GM12878 (cell line): ENCODE data around the gene SELENOV. TPM values are rescaled to one million over a fixed set of nuclear protein-coding genes. Genes with fewer than 3 reads are reported as not detected.

ENCODE experiments used
- ATAC-seq: fragments of 200-7000 bp; cut with Tn5 transposase; 3 replicates; pipeline ENCODE4 v1.9.1; 2020; ENCODE audit warnings: mild to moderate bottlenecking, moderate library complexity
- BruUV-seq: library from RNA; stranded (reverse); fragments of 400-500 nt; replicated peaks from 2 replicates; lab custom pipeline; 2021; lab: Mats Ljungman, UMichigan
- CTCF ChIA-PET: fragments of 300-600 bp; sonication (Branson Sonifier 250); formaldehyde crosslinking; extraction: SDS; loops from one replicate; lab custom pipeline; 2021; ENCODE audit warnings: inconsistent platforms; lab: Yijun Ruan, JAX
- POLR2A ChIA-PET: fragments of 350-600 bp; formaldehyde crosslinking; extraction: SDS; loops from one replicate; lab custom pipeline; 2021; ENCODE audit warnings: inconsistent platforms; lab: Charles Lee
- RAD21 ChIA-PET: fragments of 300-600 bp; sonication (Branson Sonifier 250); formaldehyde crosslinking; loops from one replicate; lab custom pipeline; 2023; ENCODE audit warnings: antibody characterized with exemption; ENCODE audit not compliant: unreplicated experiment; lab: Charles Lee
- SMC1A ChIA-PET: fragments of 300-600 bp; sonication (Branson Sonifier 250); formaldehyde crosslinking; loops from one replicate; lab custom pipeline; 2023; ENCODE audit not compliant: unreplicated experiment, uncharacterized antibody; lab: Charles Lee
- DNase-seq: peaks from one replicate; pipeline ENCODE4 v3.0.0-alpha.2; 2011; ENCODE audit warnings: low read depth, low spot score
- FAIRE-seq: peaks from 3 replicates; lab custom pipeline; 2011; peaks lifted over from hg19 to GRCh38; lab: Jason Lieb, UNC
- H2AFZ ChIP-seq: 2 replicates; pipeline ENCODE4 v1.6.0; 2011; ENCODE audit warnings: low read depth, low read length, control low read depth; ENCODE audit not compliant: control insufficient read depth
- H3K27ac ChIP-seq: 2 replicates; pipeline ENCODE4 v1.5.1; 2011; ENCODE audit warnings: control low read depth; ENCODE audit not compliant: control insufficient read depth, insufficient read depth
- H3K27me3 ChIP-seq, 2 experiments: replicated peaks in 1 of 2; 2 replicates each; pipeline versions ENCODE4 v1.6.0 to v1.6.1; 2011; ENCODE audit warnings: low read length in 1 of 2; ENCODE audit not compliant: control insufficient read depth in 2 of 2, insufficient read depth in 2 of 2
- H3K36me3 ChIP-seq, 2 experiments: 2 replicates each; pipeline ENCODE4 v1.5.1; 2011; ENCODE audit warnings: low read length in 1 of 2; ENCODE audit not compliant: control insufficient read depth in 2 of 2, insufficient read depth in 2 of 2
- H3K4me1 ChIP-seq: 2 replicates; pipeline ENCODE4 v1.6.1; 2011; ENCODE audit warnings: mild to moderate bottlenecking, low read length, moderate library complexity, mixed read lengths; ENCODE audit not compliant: control insufficient read depth, insufficient read depth
- H3K4me2 ChIP-seq: 2 replicates; pipeline ENCODE4 v1.6.0; 2011; ENCODE audit warnings: control low read depth; ENCODE audit not compliant: control insufficient read depth, insufficient read depth
- H3K4me3 ChIP-seq: fragments of 200-600 bp; sonication (generic); 2 replicates; pipeline ENCODE4 v1.5.1; 2016
- H3K79me2 ChIP-seq: 2 replicates; pipeline ENCODE4 v1.6.0; 2011; ENCODE audit warnings: low read length; ENCODE audit not compliant: control insufficient read depth, insufficient read depth
- H3K9ac ChIP-seq: 2 replicates; pipeline ENCODE4 v1.8.0; 2011; ENCODE audit warnings: low read length, control low read depth, mixed read lengths; ENCODE audit not compliant: control insufficient read depth, insufficient read depth
- H3K9me3 ChIP-seq: replicated peaks from 3 replicates; pipeline ENCODE4 v1.5.1; 2011; ENCODE audit warnings: mild to moderate bottlenecking, low read length; ENCODE audit not compliant: control insufficient read depth, insufficient read depth
- H4K20me1 ChIP-seq: 2 replicates; pipeline ENCODE4 v1.6.0; 2011; ENCODE audit not compliant: control insufficient read depth, insufficient read depth
- CHD1 ChIP-seq: IDR thresholded peaks from 2 replicates; pipeline ENCODE4 v1.6.1; 2012; ENCODE audit warnings: low read depth, low read length, improper control_type of control experiment
- MEF2A ChIP-seq: IDR thresholded peaks from 2 replicates; pipeline ENCODE4 v1.6.1; 2011; ENCODE audit warnings: low read depth, mild to moderate bottlenecking, low read length, moderate library complexity; ENCODE audit not compliant: insufficient read depth
- MLLT1 ChIP-seq: fragments of 450-650 bp; IDR thresholded peaks from 2 replicates; pipeline ENCODE4 v1.6.1; 2016; ENCODE audit warnings: mild to moderate bottlenecking
- REST ChIP-seq: IDR thresholded peaks from 2 replicates; pipeline ENCODE4 v1.6.1; 2012; ENCODE audit warnings: mild to moderate bottlenecking, low read depth, low read length
- WGBS: methylation state at CpG from one replicate; pipeline ENCODE4 v1.1.6; 2016; ENCODE audit warnings: low lambda C conversion rate; ENCODE audit not compliant: insufficient replicate concordance, insufficient coverage; ENCODE audit errors: missing lambda C conversion rate; 5-methylcytosine and 5-hydroxymethylcytosine counted together
- in situ Hi-C: fragments of 300-500 bp; cut with MboI; formaldehyde crosslinking; loops from 9 replicates; pipeline ENCODE4 v1.14.3; 2018; ENCODE audit warnings: mixed read lengths
- intact Hi-C: fragments of 100-400 bp; cut with micrococcal nuclease; formaldehyde crosslinking; loops from one replicate; pipeline ENCODE4 v1.14.2; 2022; ENCODE audit not compliant: unreplicated experiment
- polyA plus RNA-seq, 11 experiments: library from polyadenylated mRNA; depleted of rRNA in 4 of 11; unstranded in 6 of 11; stranded (reverse) in 5 of 11; fragments of >200 nt; fragmentation: Nextera tagmentation in 4 of 11; fragmentation: Illumina TruSeq in 1 of 11; extraction: Ambion mirVana in 4 of 11; extraction: Trizol in 1 of 11; gene quantifications; 1 replicate in 1 of 11; 2 replicates in 10 of 11; pipeline versions ENCODE4 v1.2.1 to v1.2.3, GENCODE V29; 2011 to 2016; ENCODE audit warnings: inconsistent platforms in 2 of 11, missing spikeins in 2 of 11, low read depth in 1 of 11
- total RNA-seq, 4 experiments: library from RNA; depleted of rRNA in 3 of 4; stranded (reverse); fragments of >200 nt in 3 of 4; fragmentation: Illumina TruSeq in 1 of 4; extraction: Trizol in 1 of 4; gene quantifications; 2 replicates each; pipeline versions ENCODE4 v1.2.1 to v1.2.3, GENCODE V29; 2013 to 2021
- TF ChIP-seq, protein P1 (sequence below): fragments of 450-650 bp; IDR thresholded peaks from 2 replicates; pipeline ENCODE4 v1.6.1; 2018; ENCODE audit warnings: borderline replicate concordance, mild to moderate bottlenecking; ENCODE audit not compliant: partially characterized antibody

The SELENOV gene
- total and polyA plus RNA-seq, 10 of the 15 experiments (the other 5 are each of a cell fraction or from before 2014, with no cell fraction given), result not detected

GRCh38 chr19:39509233-39509632, 5.7 kb upstream of the SELENOV start (continued):
- TF ChIP-seq MLLT1, result no peak

- no peak overlapping the region for H3K4me2 ChIP-seq
- peaks cover 9 to 22% of the 10 kb centered on the region in 2 experiments for H3K27me3 ChIP-seq
- H3K79me2 ChIP-seq, result no peaks in the 10 kb centered on the region
- no peak for FAIRE-seq
- RAD21 ChIA-PET, result no interaction called here
- BruUV-seq, result no TSS peak
- TF ChIP-seq, protein P1, sequence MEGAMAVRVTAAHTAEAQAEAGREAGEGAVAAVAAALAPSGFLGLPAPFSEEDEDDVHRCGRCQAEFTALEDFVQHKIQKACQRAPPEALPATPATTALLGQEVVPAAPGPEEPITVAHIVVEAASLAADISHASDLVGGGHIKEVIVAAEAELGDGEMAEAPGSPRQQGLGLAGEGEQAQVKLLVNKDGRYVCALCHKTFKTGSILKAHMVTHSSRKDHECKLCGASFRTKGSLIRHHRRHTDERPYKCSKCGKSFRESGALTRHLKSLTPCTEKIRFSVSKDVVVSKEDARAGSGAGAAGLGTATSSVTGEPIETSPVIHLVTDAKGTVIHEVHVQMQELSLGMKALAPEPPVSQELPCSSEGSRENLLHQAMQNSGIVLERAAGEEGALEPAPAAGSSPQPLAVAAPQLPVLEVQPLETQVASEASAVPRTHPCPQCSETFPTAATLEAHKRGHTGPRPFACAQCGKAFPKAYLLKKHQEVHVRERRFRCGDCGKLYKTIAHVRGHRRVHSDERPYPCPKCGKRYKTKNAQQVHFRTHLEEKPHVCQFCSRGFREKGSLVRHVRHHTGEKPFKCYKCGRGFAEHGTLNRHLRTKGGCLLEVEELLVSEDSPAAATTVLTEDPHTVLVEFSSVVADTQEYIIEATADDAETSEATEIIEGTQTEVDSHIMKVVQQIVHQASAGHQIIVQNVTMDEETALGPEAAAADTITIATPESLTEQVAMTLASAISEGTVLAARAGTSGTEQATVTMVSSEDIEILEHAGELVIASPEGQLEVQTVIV, result no peak
- TF ChIP-seq CHD1 (no peak), MEF2A (no peak), REST (no peak)
- intact Hi-C loops, result no loop called here
- no peaks in the 10 kb centered on the region for H4K20me1 ChIP-seq
- 0% methylated on average over 2 of the region's 2 CpGs for WGBS
- SMC1A ChIA-PET, result interaction anchor here (0.7 to 0.8 kb wide), 2 partner anchors 12 to 1272 kb away, joined by 3 to 5 read pairs; no protein-coding TSS in a partner anchor
- no peak for DNase-seq
- POLR2A ChIA-PET, result no interaction called here
- H3K4me3 ChIP-seq, result no peak overlapping the region
- no peak overlapping the region for H2AFZ ChIP-seq
- no peak overlapping the region for H3K9ac ChIP-seq
- H3K4me1 ChIP-seq, result peaks cover 11% of the 10 kb centered on the region
- no peaks in the 10 kb centered on the region for H3K36me3 ChIP-seq
- CTCF ChIA-PET, result no interaction called here
- H3K9me3 ChIP-seq, result no peaks in the 10 kb centered on the region
- in situ Hi-C loops, result no loop called here
- ATAC-seq, result no peak
- no peak overlapping the region for H3K27ac ChIP-seq
These were observed 2.0 kb upstream of the SELENOV start for GRCh38 chr19:39512988-39513387.
